Activated naive CD4-positive, alpha-beta T cell treated with anti-CD3 and anti-CD28 coated beads, Interleukin-2, amount 50 U/mL, for 72 hours (primary cell): ENCODE results near the gene ZNF816. TPM values are rescaled to one million over a fixed set of nuclear protein-coding genes. Genes with fewer than 3 reads are reported as not detected.
"Not testable (repeated sequence)": the region's sequence is repeated elsewhere in the genome, so short reads cannot be mapped to it uniquely, and the experiment has no call there.

Experiments used
- ATAC-seq, 2 donors: fragments of 150-1000 bp; cut with Tn5 transposase; 2 replicates each; pipeline ENCODE4 v1.10.0; 2021; ENCODE audit warnings: mild to moderate bottlenecking in 2 of 2, moderate library complexity in 2 of 2
- DNase-seq, 2 donors: peaks; one replicate each; pipeline ENCODE4 v3.0.0; 2021 to 2022; ENCODE audit warnings: low spot score in 2 of 2
- H3K27ac Mint-ChIP-seq, 2 donors: one replicate each; pipeline ENCODE4 v1.8.0; 2022; ENCODE audit warnings: mild to moderate bottlenecking in 2 of 2, mixed read lengths in 2 of 2
- H3K36me3 Mint-ChIP-seq, 2 donors: one replicate each; pipeline ENCODE4 v1.8.0; 2022; ENCODE audit warnings: mixed read lengths in 2 of 2
- H3K9me3 Mint-ChIP-seq, 2 donors: one replicate each; pipeline ENCODE4 v1.8.0; 2022; ENCODE audit warnings: mixed read lengths in 2 of 2
- total RNA-seq, 2 donors: library from RNA; stranded (reverse); gene quantifications; one replicate each; pipeline ENCODE4 v1.2.3, GENCODE V29; 2022

ZNF816 gene
- total RNA-seq, 2 donors from 2014 or later: 7.0 to 13.0 TPM

GRCh38 chr19:52987221-52987620 lies 24.5 kb upstream of the ZNF816 start:
- peaks cover 19 to 47% of the 10 kb centered on the region in 2 donors for H3K9me3 Mint-ChIP-seq
- no peak overlapping the region for H3K27ac Mint-ChIP-seq
- H3K36me3 Mint-ChIP-seq: peaks cover 31 to 47% of the 10 kb centered on the region in 2 donors
- ATAC-seq (no peak), DNase-seq (no peak)

- not testable (repeated sequence) for ATAC-seq, H3K27ac Mint-ChIP-seq, DNase-seq
- Mint-ChIP-seq H3K9me3 (peaks cover 17 to 57% of the 10 kb centered on the region in 2 donors), H3K36me3 (peaks cover 44 to 45% of the 10 kb centered on the region in 2 donors)
Measured at GRCh38 chr19:52983167-52983566, 20.5 kb upstream of the ZNF816 start.

DNA sequence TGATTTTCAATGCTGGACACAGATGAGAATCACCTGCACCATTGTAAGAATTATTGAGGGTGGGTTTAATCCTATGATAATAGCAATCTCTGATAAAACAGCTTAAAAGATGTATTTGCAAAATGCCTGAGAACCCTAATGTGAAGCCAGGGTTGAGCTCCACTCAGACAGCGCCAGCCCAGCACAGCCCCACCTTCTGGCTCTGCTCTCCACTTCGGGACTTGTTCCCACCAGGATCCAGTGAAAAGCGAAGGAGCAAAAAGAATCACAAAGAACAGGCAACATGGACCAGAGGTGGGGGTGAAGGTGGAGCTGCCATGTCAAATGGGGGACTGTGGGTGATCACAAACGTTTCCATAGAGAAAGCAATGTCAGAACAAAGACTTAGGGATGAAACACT lies 18.6 kb upstream of the ZNF816 start:
- DNase-seq (no peak), ATAC-seq (no peak)
- peaks cover 30 to 33% of the 10 kb centered on the region in 2 donors for H3K36me3 Mint-ChIP-seq
- H3K9me3 Mint-ChIP-seq: peaks cover 6 to 44% of the 10 kb centered on the region in 2 donors
- H3K27ac Mint-ChIP-seq: no peak overlapping the region

DNA sequence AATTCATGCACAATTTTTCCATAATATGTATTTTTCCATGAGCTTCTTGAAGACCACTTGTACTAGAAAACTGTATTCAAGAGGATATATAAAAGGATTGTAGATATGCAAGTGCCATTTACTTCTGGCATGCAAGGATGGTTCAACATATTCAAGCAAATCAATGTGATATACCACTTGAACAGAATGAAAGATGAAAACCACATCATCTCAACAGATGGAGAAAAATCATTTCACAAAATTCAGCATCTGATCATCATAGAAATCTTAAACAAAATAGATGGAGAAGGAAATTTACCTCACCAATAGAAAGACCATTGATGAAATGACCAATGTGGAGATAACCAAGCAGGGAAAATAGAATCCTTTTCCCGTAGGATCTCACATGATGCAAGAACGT lies 5.1 kb upstream of the ZNF816 start:
- no peak overlapping the region for H3K27ac Mint-ChIP-seq
- peaks cover 18 to 26% of the 10 kb centered on the region in 2 donors for H3K9me3 Mint-ChIP-seq
- peaks cover 41 to 42% of the 10 kb centered on the region in 2 donors for H3K36me3 Mint-ChIP-seq
- ATAC-seq (no peak), DNase-seq (no peak)

DNA sequence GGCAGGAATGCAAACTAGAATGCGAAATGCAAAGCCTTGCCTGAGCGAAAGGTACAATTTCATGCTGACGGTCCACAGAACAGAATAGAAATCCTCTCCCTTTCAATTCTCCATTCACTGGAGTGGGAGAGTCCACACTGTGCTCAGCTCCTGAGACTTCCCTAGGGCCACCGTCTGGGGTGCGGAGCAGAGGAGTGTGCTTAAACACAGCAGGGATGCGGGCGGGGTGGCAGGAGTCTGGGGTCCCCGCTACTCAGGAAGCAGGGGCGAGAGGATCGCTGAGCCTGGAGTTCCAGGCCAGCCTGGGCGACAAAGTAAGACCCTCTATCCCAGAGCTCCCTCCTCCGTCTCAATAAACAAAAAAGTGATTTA lies 552 bp upstream of the ZNF816 start:
- ATAC-seq (peak; percentile 20 to 25), DNase-seq (peak in 1 of 2 donors; percentile 31)
- peaks cover 52 to 58% of the 10 kb centered on the region in 2 donors for H3K36me3 Mint-ChIP-seq
- peaks cover 10 to 27% of the 10 kb centered on the region in 2 donors for H3K9me3 Mint-ChIP-seq
- peak overlapping the region; percentile 84 to 87 for H3K27ac Mint-ChIP-seq

- Mint-ChIP-seq H3K36me3 (peaks cover 55 to 61% of the 10 kb centered on the region in 2 donors), H3K9me3 (peaks cover 7 to 31% of the 10 kb centered on the region in 2 donors), H3K27ac (peak overlapping the region; percentile 84 to 93)
- ATAC-seq (no peak), DNase-seq (no peak)
Measured at GRCh38 chr19:52961981-52962380, 700 bp downstream of the ZNF816 start.

DNA sequence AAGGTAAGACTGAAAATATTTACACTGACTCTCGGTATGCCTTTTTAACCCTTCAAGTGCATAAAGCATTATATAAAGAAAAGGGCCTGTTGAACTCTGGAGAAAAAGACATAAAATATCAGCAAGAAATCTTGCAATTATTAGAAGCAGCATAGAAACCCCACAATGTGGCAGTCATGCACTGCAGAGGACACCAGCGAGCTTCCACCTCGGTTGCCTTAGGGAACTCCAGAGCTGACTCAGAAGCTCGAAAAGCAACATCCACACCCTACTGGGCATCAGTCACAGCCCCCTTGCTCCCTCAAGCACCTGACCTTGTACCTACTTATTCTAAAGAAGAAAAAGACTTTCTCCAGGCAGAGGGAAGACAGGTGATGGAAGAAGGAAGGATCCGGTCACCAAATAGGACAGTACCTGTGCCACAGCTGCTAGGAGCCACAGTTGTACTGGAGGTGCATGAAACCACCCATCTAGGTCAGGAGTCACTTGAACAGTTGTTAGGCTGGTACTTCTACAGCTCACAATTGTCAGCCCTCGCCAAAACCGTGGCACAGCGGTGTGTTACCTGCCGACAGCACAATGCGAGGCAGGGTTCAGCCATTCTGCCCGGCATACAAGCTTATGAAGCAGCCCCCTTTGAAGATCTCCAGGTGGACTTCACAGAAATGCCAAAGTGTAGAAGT lies 2.9 kb downstream of the ZNF816 start:
- peaks cover 70 to 73% of the 10 kb centered on the region in 2 donors for H3K36me3 Mint-ChIP-seq
- peaks cover 19 to 42% of the 10 kb centered on the region in 2 donors for H3K9me3 Mint-ChIP-seq
- DNase-seq (no peak), ATAC-seq (no peak)
- H3K27ac Mint-ChIP-seq: no peak overlapping the region

- Mint-ChIP-seq H3K36me3 (peaks cover 87 to 88% of the 10 kb centered on the region in 2 donors), H3K27ac (no peak overlapping the region), H3K9me3 (peaks cover 21 to 43% of the 10 kb centered on the region in 2 donors)
- ATAC-seq (no peak), DNase-seq (no peak)
Measured at GRCh38 chr19:52957591-52957990, 5.1 kb downstream of the ZNF816 start.

DNA sequence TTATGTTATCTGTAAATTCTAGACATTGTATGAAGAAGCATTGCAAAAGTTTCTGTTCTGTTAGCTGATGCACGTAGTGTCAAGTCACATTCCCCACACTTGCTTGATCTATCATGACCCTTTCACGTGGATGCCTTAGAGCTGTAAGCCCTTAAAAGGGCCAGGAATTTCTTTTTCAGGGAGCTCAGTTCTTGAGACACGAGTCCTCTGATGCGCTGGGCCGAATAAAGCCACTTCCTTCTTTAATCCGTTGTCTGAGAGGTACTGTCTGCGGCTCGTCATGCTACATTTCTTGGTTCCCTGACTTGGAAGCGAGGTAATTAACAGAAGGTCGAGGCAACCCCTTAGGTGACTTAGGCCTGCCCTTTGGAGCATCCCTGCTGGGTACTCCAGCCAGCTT lies 5.8 kb downstream of the ZNF816 start:
- Mint-ChIP-seq H3K36me3 (peaks cover 89 to 94% of the 10 kb centered on the region in 2 donors), H3K27ac (no peak overlapping the region), H3K9me3 (peaks cover 28 to 50% of the 10 kb centered on the region in 2 donors)
- no peak for DNase-seq
- no peak for ATAC-seq

DNA sequence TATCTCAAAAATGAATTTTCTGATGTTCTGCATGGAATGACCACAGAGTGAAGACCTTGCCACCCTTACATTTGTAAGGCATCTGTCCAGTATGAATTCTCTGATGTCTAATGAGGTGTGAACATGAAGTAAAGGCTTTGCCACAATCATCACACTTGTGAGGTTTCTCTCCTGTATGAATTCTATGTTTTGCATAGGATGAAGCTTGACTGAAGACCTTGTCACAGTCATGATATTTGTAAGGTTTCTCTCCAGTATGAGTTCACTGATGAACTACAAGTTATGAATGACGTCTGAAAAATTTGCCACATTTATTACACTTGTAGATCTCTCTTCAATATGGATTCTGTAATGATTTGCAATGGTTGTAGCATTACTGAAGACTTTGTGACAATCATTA lies 13.3 kb downstream of the ZNF816 start:
- H3K27ac Mint-ChIP-seq: no peak overlapping the region
- H3K9me3 Mint-ChIP-seq: peaks cover 36% of the 10 kb centered on the region in 2 donors
- DNase-seq (no peak), ATAC-seq (no peak)
- H3K36me3 Mint-ChIP-seq: peaks cover 55 to 74% of the 10 kb centered on the region in 2 donors

DNA sequence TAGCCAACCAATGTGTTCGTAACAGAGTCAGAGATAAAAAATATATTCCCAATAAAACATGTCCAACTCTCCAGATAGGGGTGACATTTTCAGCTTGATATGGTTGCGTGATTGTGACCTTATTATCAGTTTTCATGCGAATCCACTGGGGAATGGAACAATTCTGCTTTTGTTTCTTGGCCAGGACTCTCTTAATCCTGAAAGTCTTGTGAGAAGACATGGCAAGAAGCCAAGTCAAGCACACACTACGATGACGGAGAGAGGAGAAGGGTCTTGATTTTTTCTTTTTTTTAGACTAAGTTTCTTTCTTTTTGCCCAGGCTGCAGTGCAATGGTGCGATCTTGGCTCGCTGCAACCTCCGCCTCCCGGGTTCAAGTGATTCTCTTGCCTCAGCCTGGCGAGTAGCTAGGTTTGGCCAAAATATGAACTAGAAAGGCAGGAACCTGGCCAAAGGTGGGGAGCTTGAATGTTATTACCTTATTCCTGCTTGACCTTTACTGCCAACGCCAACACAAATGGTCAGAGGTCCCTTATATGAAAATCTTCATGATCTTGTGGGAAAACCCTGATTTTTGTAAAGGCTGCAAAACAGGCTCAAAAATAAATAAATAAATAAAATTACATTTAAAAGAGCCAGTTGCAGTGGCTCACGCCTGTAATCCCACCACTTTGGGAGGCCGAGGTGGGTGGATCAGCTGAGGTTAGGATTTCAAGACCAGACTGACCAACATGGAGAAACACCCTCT lies 14.5 kb downstream of the ZNF816 start:
- no peak overlapping the region for H3K27ac Mint-ChIP-seq
- peaks cover 48 to 67% of the 10 kb centered on the region in 2 donors for H3K36me3 Mint-ChIP-seq
- ATAC-seq (no peak), DNase-seq (no peak)
- H3K9me3 Mint-ChIP-seq: peaks cover 36 to 38% of the 10 kb centered on the region in 2 donors

DNA sequence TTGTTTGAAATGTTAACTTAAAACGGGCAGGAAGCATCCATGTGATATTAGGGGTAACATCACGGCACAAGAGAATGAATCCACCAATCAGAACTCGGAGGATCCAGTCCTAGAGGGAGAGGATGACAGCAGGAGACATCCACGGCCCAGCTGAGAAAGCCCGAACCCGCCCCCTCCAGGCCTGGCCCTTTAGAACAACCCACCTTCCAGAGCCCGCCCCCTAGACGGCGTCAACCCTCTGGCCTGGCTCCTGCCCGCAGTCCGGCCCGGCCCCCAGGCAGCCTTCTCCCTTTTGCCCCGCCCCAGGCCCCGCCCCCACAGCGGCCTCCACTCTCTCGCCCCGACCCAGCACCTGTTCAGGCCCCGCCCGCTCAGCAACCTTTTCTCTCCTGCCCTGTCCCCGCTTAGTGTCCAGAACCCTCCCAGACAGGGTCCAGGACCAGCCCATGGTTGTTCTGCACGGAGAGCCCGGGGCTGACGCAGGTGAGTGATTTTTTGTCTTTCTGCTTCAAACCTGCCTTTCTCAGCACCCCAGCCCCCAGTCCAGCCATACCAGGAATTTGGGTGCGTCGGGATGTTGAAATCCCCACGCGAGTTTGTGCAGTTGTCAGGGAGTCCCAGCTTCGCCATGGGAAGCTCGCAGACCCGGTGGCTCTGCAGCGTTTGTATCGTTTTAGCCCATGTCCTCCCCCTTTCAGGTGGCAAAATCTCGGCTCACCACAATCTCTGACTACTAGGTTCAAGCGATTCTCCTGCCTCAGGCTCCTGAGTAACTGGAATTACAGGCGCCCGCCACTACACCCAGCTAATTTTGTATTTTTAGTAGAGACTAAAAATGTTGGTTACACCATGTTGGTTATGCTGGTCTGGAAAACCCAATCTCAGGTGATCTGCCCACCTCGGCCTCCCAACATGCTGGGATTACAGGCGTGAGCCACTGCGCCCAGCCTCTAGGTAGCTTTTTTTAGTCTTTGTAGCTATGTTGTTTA lies 16.1 kb downstream of the ZNF816 start:
- ATAC-seq (no peak), DNase-seq (no peak)
- Mint-ChIP-seq H3K27ac (peak overlapping the region in 1 of 2 donors; percentile 50), H3K36me3 (peaks cover 42 to 58% of the 10 kb centered on the region in 2 donors), H3K9me3 (peaks cover 28 to 33% of the 10 kb centered on the region in 2 donors)

DNA sequence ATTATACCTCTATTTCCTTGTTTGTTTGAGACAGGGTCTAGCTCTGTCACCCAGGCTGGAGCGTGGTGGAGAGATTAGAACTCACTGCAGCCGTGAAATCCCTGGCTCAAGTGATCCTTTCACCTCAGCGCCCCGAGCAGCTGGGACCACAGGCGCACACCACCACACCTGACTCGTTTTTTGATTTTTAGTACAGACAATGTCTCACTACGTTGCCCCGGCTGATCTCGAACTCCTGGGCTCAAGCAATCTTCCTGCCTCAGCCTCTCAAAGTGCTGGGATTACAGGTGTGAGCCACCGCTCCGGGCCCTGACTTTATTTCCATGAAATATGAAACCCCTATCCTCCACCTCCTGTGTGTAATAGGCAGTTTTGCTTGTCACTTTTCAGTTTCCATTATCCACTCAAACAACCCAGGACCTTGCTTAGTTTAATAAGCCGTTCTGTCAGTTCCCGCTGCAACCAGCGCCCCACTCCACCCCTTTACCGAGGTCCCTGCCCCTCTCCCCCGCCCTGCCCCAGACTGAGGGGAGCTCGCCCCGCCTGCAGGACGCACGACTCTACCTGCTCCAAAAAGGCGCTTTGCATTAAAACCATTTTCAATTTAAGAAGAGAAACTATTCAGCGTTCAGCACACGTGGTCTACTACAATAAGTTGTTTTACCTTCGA lies 16.9 kb downstream of the ZNF816 start:
- H3K36me3 Mint-ChIP-seq: peaks cover 40 to 58% of the 10 kb centered on the region in 2 donors
- DNase-seq: no peak
- H3K9me3 Mint-ChIP-seq: peaks cover 24 to 36% of the 10 kb centered on the region in 2 donors
- peak overlapping the region in 1 of 2 donors; percentile 50 for H3K27ac Mint-ChIP-seq
- ATAC-seq: no peak

GRCh38 chr19:52944703-52945493 lies 17.8 kb downstream of the ZNF816 start:
- not testable (repeated sequence) for ATAC-seq, H3K27ac Mint-ChIP-seq, DNase-seq
- peaks cover 32 to 53% of the 10 kb centered on the region in 2 donors for H3K36me3 Mint-ChIP-seq
- H3K9me3 Mint-ChIP-seq: peaks cover 15 to 27% of the 10 kb centered on the region in 2 donors

DNA sequence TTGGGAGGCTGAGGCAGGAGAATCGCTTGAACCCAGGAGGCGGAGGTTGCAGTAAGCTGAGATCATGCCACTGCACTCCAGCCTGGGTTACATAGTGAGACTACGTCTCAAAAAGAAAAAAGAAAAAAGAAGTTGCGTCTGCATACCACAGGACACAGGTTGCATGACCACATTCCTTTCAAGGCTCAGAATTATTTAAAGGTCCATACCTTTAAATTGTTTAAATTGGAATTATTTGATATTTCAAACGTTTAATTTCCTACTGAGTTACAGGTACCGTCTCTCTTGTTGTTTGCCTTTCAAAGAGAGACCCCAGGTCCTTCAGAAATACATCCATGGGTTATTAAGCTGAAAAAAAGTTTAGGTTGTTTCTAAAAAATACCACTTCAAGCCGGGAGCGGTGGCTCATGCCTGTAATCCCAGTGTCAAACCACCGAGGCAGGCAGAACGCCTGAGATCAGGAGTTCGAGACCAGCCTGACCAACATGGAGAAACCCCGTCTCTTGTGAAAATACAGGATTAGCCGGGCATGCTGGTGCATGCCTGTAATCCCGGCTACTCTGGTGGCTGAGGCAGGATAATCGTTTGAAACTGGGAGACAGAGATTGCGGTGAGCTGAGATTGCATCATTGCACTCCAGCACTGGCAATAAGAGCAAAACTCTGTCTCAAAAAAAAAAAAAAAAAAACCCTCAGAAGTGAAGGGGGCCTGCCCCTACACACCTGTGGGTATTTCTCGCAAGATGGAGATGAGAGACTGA lies 18.6 kb downstream of the ZNF816 start:
- no peak for ATAC-seq
- Mint-ChIP-seq H3K36me3 (peaks cover 25 to 50% of the 10 kb centered on the region in 2 donors), H3K9me3 (peaks cover 9 to 21% of the 10 kb centered on the region in 2 donors), H3K27ac (no peak overlapping the region)
- no peak for DNase-seq
